Measurements from ENCODE around the gene DUSP5.

The DUSP5 gene

GRCh38 chr10:110548002-110548401 is 50.3 kb downstream of the DUSP5 start:
- FAIRE-seq, result no peak

- FAIRE-seq, result no peak
Measured at GRCh38 chr10:110549211-110549610, 51.5 kb downstream of the DUSP5 start.

GRCh38 chr10:110553905-110554304 is 56.2 kb downstream of the DUSP5 start:
- FAIRE-seq, result no peak

GRCh38 chr10:110556296-110556695 is 58.6 kb downstream of the DUSP5 start:
- FAIRE-seq, result no peak

DNA sequence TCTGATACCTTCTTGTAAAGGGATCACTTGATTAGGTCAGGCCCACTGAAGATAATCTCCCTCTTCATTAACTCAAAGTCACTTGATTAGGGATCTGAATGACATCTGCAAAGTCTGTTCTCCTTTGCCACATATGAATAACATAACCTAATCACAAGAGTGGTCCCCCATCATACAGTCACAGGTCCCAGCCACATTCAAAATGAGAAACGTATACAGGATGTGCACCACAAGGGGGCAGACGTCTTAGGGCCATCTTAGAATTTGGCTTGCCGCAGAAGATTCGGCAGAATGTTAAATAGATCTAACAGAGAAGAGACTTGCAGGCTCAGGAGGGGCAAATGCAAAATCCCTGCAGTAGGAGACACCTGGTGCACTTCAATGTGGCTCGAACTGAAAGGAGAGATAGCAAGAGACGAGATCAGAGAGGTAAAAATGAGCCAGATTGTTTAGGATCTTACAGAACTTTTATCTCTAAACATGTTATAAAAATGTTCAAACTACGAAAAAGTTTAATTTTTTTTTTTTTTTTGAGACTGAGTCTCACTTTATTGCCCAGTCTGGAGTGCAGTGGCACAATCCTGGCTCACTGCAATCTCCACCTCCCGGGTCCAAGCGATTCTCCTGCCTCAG is 59.4 kb downstream of the DUSP5 start:
- FAIRE-seq, result no peak

DNA sequence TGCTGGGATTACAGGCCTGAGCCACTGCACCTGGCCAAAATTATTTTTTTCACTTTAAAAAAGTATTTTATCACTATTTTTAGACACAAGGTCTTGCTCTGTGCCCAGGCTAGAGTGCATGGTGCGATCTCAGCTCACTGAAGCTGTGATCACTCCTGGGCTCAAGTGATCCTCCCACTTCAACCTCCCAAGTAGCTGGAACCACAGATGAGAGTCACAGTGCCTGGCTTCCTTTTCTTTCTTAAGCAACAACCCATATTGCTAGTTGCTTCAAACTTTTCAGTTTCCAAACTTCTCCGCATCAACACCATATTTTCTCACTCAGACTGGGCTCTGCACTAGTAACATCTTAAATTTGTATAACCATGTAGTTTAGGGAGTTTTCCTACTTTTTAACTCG is 60.3 kb downstream of the DUSP5 start:
- no peak for FAIRE-seq

- FAIRE-seq, result no peak
Measured at GRCh38 chr10:110560012-110560411, 62.3 kb downstream of the DUSP5 start.
